Bronchial epithelial cell (primary cell): ENCODE measurements around the gene DNAH14. TPM values are rescaled to one million over a fixed set of nuclear protein-coding genes. Genes with fewer than 3 reads are reported as not detected.
"Not testable (repeated sequence)": the region's sequence is repeated elsewhere in the genome, so short reads cannot be mapped to it uniquely, and the experiment has no call there.

Experiments
- DNase-seq: peaks from one replicate; pipeline ENCODE4 v3.0.0-alpha.2; 2010; ENCODE audit warnings: low read depth
- FAIRE-seq: peaks from 2 replicates; lab custom pipeline; 2011; peaks lifted over from hg19 to GRCh38; lab: Jason Lieb, UNC
- H3K27me3 ChIP-seq: 2 replicates; pipeline ENCODE4 v1.5.1; 2011; ENCODE audit warnings: low read length; ENCODE audit not compliant: control insufficient read depth, insufficient read depth
- H3K36me3 ChIP-seq: 2 replicates; pipeline ENCODE4 v1.5.1; 2011; ENCODE audit warnings: low read length; ENCODE audit not compliant: control insufficient read depth, insufficient read depth
- H3K4me3 ChIP-seq: 2 replicates; pipeline ENCODE4 v1.5.1; 2011; ENCODE audit warnings: mild to moderate bottlenecking, low read depth, low read length, control low read depth
- CTCF ChIP-seq: IDR thresholded peaks from 2 replicates; pipeline ENCODE4 v1.5.1; 2011; ENCODE audit warnings: mild to moderate bottlenecking, moderate library complexity, low read length, control low read depth, inconsistent platforms; ENCODE audit not compliant: insufficient read depth, severe bottlenecking
- total RNA-seq: library from RNA; depleted of rRNA; stranded (reverse); fragments of >200 nt; gene quantifications from 2 replicates; pipeline ENCODE4 v1.2.1, GENCODE V29; 2014

Gene DNAH14
- total RNA-seq, 1 donor from 2014 or later = 10.5 TPM

- H3K36me3 ChIP-seq = no peaks in the 10 kb centered on the region
- TF ChIP-seq CTCF = no peak
- DNase-seq = peak; percentile 19
- H3K27me3 ChIP-seq = no peaks in the 10 kb centered on the region
- FAIRE-seq = no peak
- no peak overlapping the region for H3K4me3 ChIP-seq
Observed at GRCh38 chr1:225380691-225381090, 451.2 kb downstream of the DNAH14 start.

- H3K27me3 ChIP-seq, DNase-seq, FAIRE-seq, H3K36me3 ChIP-seq, H3K4me3 ChIP-seq: not testable (repeated sequence)
Observed at GRCh38 chr1:225386860-225387259, 457.4 kb downstream of the DNAH14 start.

GRCh38 chr1:225388372-225388771 is 458.9 kb downstream of the DNAH14 start:
- FAIRE-seq (no peak), DNase-seq (no peak)
- H3K36me3 ChIP-seq = no peaks in the 10 kb centered on the region
- H3K4me3 ChIP-seq = no peak overlapping the region
- no peak for TF ChIP-seq CTCF
- H3K27me3 ChIP-seq = no peaks in the 10 kb centered on the region

GRCh38 chr1:225389843-225390242 is 460.4 kb downstream of the DNAH14 start:
- no peaks in the 10 kb centered on the region for H3K27me3 ChIP-seq
- no peak overlapping the region for H3K4me3 ChIP-seq
- no peaks in the 10 kb centered on the region for H3K36me3 ChIP-seq
- no peak for DNase-seq
- no peak for FAIRE-seq
- TF ChIP-seq CTCF = no peak

- Histone ChIP-seq H3K4me3 (no peak overlapping the region), H3K36me3 (peaks cover 2% of the 10 kb centered on the region), H3K27me3 (no peaks in the 10 kb centered on the region)
- DNase-seq (no peak), FAIRE-seq (no peak)
- TF ChIP-seq CTCF = no peak
Observed at GRCh38 chr1:225396357-225396756, 466.9 kb downstream of the DNAH14 start.

- H3K36me3 ChIP-seq = peaks cover 2% of the 10 kb centered on the region
- H3K4me3 ChIP-seq = no peak overlapping the region
- FAIRE-seq = peak; percentile 36
- DNase-seq = no peak
- no peak for TF ChIP-seq CTCF
- no peaks in the 10 kb centered on the region for H3K27me3 ChIP-seq
Observed at GRCh38 chr1:225400968-225401367, 471.5 kb downstream of the DNAH14 start.
